Erythroblast (primary cell): ENCODE data around the gene POC1B.

Experiments
- GATA1 ChIP-seq: IDR thresholded peaks from 2 replicates; pipeline ENCODE4 v1.6.1; 2011; ENCODE audit warnings: low read depth, mild to moderate bottlenecking, control low read depth, low read length, moderate library complexity
- POLR2A ChIP-seq: IDR thresholded peaks from 2 replicates; pipeline ENCODE4 v1.6.1; 2011; ENCODE audit warnings: mild to moderate bottlenecking, low read length

DNA sequence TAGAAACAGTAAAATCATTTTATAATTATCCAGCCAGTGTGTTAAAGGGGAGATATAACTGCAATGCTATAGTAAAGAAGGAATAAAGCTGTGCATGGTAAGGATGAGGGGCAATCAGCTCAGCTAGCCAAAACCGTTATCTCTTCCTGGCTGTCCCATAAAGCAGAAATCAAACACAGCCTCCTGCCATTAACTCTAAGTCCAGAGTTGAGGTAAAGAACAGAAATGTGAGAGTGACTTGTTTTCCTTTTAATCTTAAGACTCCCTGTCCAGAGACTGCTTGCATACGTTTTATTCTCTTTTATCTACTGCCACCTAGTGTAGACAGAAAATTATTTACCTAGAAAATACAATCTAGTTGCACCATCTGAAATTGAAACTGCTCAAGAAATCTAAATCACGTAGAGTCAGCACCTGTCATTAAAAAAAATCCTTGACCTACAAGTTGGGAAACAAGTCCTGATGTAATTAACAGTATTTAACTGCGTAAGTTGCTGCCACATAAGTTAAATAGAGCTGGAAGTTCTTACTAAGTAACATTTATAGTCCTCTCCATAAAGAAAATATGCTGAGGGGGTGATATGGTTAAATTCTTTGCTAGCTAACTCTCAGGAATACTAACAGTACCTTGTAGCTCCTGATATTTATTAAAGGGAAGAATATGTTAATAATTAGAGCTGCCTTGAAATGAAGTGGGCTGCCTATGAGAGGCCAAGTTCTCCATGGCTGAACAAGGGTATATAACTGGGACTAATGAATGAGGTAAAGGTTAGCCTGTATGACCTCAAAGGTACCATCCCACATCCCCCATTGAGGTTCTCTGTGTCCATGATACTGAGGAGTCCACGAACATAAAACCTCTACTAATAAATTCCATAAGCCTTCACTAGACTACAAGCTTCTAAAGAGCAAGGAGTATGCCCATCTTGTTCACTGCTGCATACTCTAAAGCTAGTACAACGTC lies 63.9 kb downstream of the POC1B start:
- TF ChIP-seq POLR2A (no peak), GATA1 (no peak)
